CD8-positive, alpha-beta memory T cell (primary cell): ENCODE measurements around the gene ABCC4. TPM values are rescaled to one million over a fixed set of nuclear protein-coding genes. Genes with fewer than 3 reads are reported as not detected.

ENCODE experiments used
- CTCF ChIA-PET: fragments of 350-600 bp; sonication (Branson Sonifier 250); formaldehyde crosslinking; loops from one replicate; lab custom pipeline; 2021; ENCODE audit warnings: antibody characterized with exemption; lab: Charles Lee
- POLR2A ChIA-PET: fragments of 350-600 bp; sonication (Branson Sonifier 250); formaldehyde crosslinking; loops from one replicate; lab custom pipeline; 2021; ENCODE audit warnings: antibody characterized with exemption; lab: Charles Lee
- DNase-seq, 5 donors: peaks; one replicate each; pipeline versions ENCODE4 v3.0.0 to v3.0.0-alpha.2; 2020 to 2022; ENCODE audit warnings: mixed read lengths in 1 of 5
- H3K27ac ChIP-seq: one replicate; pipeline ENCODE4 v1.7.0; 2013; ENCODE audit warnings: low read depth, mild to moderate bottlenecking, low read length, moderate library complexity
- H3K27me3 ChIP-seq: 2 replicates; pipeline ENCODE4 v1.7.0; 2013; ENCODE audit warnings: low read length, mild to moderate bottlenecking; ENCODE audit not compliant: insufficient read depth, poor library complexity, severe bottlenecking
- H3K36me3 ChIP-seq: 2 replicates; pipeline ENCODE4 v1.7.0; 2013; ENCODE audit warnings: mild to moderate bottlenecking, low read length, moderate library complexity; ENCODE audit not compliant: insufficient read depth
- H3K4me1 ChIP-seq: 2 replicates; pipeline ENCODE4 v1.7.0; 2013; ENCODE audit warnings: mild to moderate bottlenecking, low read length, moderate library complexity; ENCODE audit not compliant: insufficient read depth
- H3K4me3 ChIP-seq: 2 replicates; pipeline ENCODE4 v1.7.0; 2013; ENCODE audit warnings: mild to moderate bottlenecking, low read length
- H3K9me3 ChIP-seq: 2 replicates; pipeline ENCODE4 v1.7.0; 2013; ENCODE audit warnings: mild to moderate bottlenecking, low read length
- H3K27ac Mint-ChIP-seq, 8 donors: one replicate each; pipeline ENCODE4 v1.8.0; 2020 to 2021; ENCODE audit warnings: mixed read lengths in 8 of 8, mild to moderate bottlenecking in 6 of 8, inconsistent platforms in 3 of 8, moderate library complexity in 3 of 8
- H3K27me3 Mint-ChIP-seq, 2 donors: one replicate each; pipeline ENCODE4 v1.8.0; 2020 to 2021; ENCODE audit warnings: mixed read lengths in 2 of 2, mild to moderate bottlenecking in 1 of 2, moderate library complexity in 1 of 2
- H3K36me3 Mint-ChIP-seq, 3 donors: one replicate each; pipeline ENCODE4 v1.8.0; 2020 to 2021; ENCODE audit warnings: mixed read lengths in 3 of 3, inconsistent platforms in 1 of 3, mild to moderate bottlenecking in 1 of 3
- H3K4me1 Mint-ChIP-seq, 3 donors: one replicate each; pipeline ENCODE4 v1.8.0; 2020 to 2021; ENCODE audit warnings: mixed read lengths in 3 of 3, inconsistent platforms in 1 of 3, mild to moderate bottlenecking in 1 of 3
- H3K4me3 Mint-ChIP-seq, 7 donors: one replicate each; pipeline ENCODE4 v1.8.0; 2020 to 2021; ENCODE audit warnings: mixed read lengths in 7 of 7, mild to moderate bottlenecking in 6 of 7, moderate library complexity in 4 of 7, inconsistent platforms in 2 of 7
- H3K9me3 Mint-ChIP-seq, 5 donors: one replicate each; pipeline ENCODE4 v1.8.0; 2020 to 2022; ENCODE audit warnings: mixed read lengths in 5 of 5, mild to moderate bottlenecking in 3 of 5, moderate library complexity in 2 of 5, inconsistent platforms in 1 of 5
- polyA plus RNA-seq: library from polyadenylated mRNA; unstranded; fragments of 300-500 nt; fragmentation: Illumina TruSeq; gene quantifications from one replicate; pipeline ENCODE4 v1.2.3, GENCODE V29; 2021
- total RNA-seq, 2 experiments: library from RNA; stranded (reverse); gene quantifications; one replicate each; pipeline ENCODE4 v1.2.3, GENCODE V29; 2021

Gene ABCC4
- total and polyA plus RNA-seq, 3 experiments from 2014 or later, result 3.0 to 12.5 (median 11.2) TPM

GRCh38 chr13:94987869-94988268 lies 313.4 kb downstream of the ABCC4 start:
- Mint-ChIP-seq H3K27ac (no peak overlapping the region), H3K36me3 (no peaks in the 10 kb centered on the region), H3K9me3 (no peaks in the 10 kb centered on the region), H3K27me3 (peaks cover 7 to 12% of the 10 kb centered on the region in 2 donors), H3K4me1 (no peaks in the 10 kb centered on the region), H3K4me3 (no peak overlapping the region)
- no peaks in the 10 kb centered on the region for H3K36me3 ChIP-seq
- ChIA-PET CTCF (no interaction called here), POLR2A (no interaction called here)
- H3K27ac ChIP-seq, result no peak overlapping the region
- DNase-seq, result no peak
- no peaks in the 10 kb centered on the region for H3K4me1 ChIP-seq
- no peaks in the 10 kb centered on the region for H3K27me3 ChIP-seq
- no peaks in the 10 kb centered on the region for H3K9me3 ChIP-seq
- no peak overlapping the region for H3K4me3 ChIP-seq

- no peaks in the 10 kb centered on the region for H3K36me3 ChIP-seq
- ChIA-PET CTCF (no interaction called here), POLR2A (no interaction called here)
- H3K27me3 ChIP-seq, result no peaks in the 10 kb centered on the region
- Mint-ChIP-seq H3K4me1 (no peaks in the 10 kb centered on the region), H3K27ac (no peak overlapping the region), H3K9me3 (no peaks in the 10 kb centered on the region), H3K4me3 (no peak overlapping the region), H3K36me3 (no peaks in the 10 kb centered on the region), H3K27me3 (peaks cover 7 to 12% of the 10 kb centered on the region in 2 donors)
- DNase-seq, result no peak
- H3K9me3 ChIP-seq, result no peaks in the 10 kb centered on the region
- H3K4me1 ChIP-seq, result no peaks in the 10 kb centered on the region
- H3K4me3 ChIP-seq, result no peak overlapping the region
- H3K27ac ChIP-seq, result no peak overlapping the region
These were observed 314.2 kb downstream of the ABCC4 start for GRCh38 chr13:94987081-94987480.

- no peak overlapping the region for H3K27ac ChIP-seq
- DNase-seq, result no peak
- peaks cover 6 to 13% of the 10 kb centered on the region in 2 donors for H3K27me3 Mint-ChIP-seq
- no peaks in the 10 kb centered on the region for H3K36me3 Mint-ChIP-seq
- no peaks in the 10 kb centered on the region for H3K9me3 Mint-ChIP-seq
- H3K27ac Mint-ChIP-seq, result no peak overlapping the region
- ChIA-PET CTCF (no interaction called here), POLR2A (no interaction called here)
- no peak overlapping the region for H3K4me3 Mint-ChIP-seq
- no peaks in the 10 kb centered on the region for H3K27me3 ChIP-seq
- H3K36me3 ChIP-seq, result no peaks in the 10 kb centered on the region
- no peaks in the 10 kb centered on the region for H3K4me1 Mint-ChIP-seq
- no peaks in the 10 kb centered on the region for H3K4me1 ChIP-seq
- H3K4me3 ChIP-seq, result no peak overlapping the region
- no peaks in the 10 kb centered on the region for H3K9me3 ChIP-seq
These were observed 316.3 kb downstream of the ABCC4 start for GRCh38 chr13:94984958-94985357.

DNA sequence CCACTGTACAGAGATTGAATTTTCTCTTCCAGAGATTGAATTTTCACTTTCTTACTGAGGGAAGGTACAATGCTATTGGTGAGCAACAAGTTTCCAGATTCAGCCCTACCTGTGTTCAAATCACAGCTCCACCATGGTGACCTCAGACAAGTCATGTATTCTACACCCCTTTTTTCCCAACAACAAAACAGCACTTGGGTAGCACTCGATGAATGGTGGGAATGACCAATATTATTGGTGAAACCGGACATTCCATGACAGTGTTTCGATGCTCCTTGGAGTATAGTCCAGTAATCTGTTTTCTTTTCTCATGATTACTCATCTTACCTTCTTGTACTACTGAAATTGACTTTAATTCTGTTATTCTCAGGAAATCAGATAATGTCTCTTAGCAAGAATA lies 322.7 kb downstream of the ABCC4 start:
- ChIA-PET CTCF (no interaction called here), POLR2A (no interaction called here)
- no peaks in the 10 kb centered on the region for H3K36me3 Mint-ChIP-seq
- Histone ChIP-seq H3K27me3 (no peaks in the 10 kb centered on the region), H3K4me3 (no peak overlapping the region), H3K27ac (no peak overlapping the region), H3K36me3 (no peaks in the 10 kb centered on the region), H3K9me3 (no peaks in the 10 kb centered on the region), H3K4me1 (no peaks in the 10 kb centered on the region)
- no peak overlapping the region for H3K4me3 Mint-ChIP-seq
- H3K4me1 Mint-ChIP-seq, result no peaks in the 10 kb centered on the region
- peaks cover 1 to 13% of the 10 kb centered on the region in 2 donors for H3K27me3 Mint-ChIP-seq
- peaks cover 0 to 2% (median 0%) of the 10 kb centered on the region in 5 donors for H3K9me3 Mint-ChIP-seq
- DNase-seq, result no peak
- H3K27ac Mint-ChIP-seq, result no peak overlapping the region

DNA sequence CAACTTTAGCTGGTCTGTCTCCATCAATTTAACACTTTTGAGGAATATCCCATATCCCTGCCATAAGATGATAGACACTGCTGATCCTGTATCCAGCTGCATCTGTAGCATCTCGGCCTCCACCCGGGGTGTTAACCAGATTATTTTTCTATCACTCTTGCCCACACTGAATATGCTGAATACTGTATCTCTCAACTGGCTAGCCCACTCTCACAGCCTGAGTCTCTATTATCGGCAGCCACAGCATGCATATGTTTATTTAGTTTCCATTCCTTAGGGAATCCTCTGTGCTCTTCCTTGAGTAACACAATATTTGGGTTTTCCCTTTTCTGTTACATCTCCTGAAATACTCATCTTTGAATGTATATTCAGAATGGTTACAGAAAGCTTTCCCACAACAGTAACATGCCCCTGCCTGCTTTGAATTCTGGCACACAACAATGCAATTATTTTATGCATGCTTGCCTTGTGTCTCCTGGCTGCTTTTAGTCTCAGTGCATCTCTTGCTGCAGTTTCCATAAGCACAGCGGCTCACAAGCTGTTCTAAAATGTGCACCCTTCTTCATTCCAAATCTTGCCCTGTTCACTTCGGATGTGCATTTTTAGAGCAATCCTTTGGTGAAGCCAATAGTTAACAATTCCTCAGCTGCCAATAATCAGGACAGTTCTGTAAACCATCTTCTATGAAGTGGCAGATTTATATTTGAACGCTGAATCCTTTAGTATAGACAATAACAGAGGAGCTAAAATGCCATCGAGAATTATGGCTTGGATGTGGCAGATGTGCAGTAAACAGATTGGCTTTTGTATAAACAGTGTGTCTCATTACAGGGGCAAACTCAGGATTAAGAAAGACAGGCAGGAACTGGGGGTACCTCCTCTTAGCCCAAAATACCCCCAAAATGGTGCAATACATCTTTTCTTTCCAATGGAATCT lies 327.0 kb downstream of the ABCC4 start:
- Mint-ChIP-seq H3K27ac (no peak overlapping the region), H3K4me1 (no peaks in the 10 kb centered on the region), H3K36me3 (no peaks in the 10 kb centered on the region), H3K4me3 (no peak overlapping the region), H3K9me3 (peaks cover 0 to 3% (median 0%) of the 10 kb centered on the region in 5 donors), H3K27me3 (peaks cover 12 to 31% of the 10 kb centered on the region in 2 donors)
- Histone ChIP-seq H3K9me3 (no peaks in the 10 kb centered on the region), H3K4me1 (no peaks in the 10 kb centered on the region), H3K27me3 (no peaks in the 10 kb centered on the region), H3K36me3 (no peaks in the 10 kb centered on the region), H3K27ac (no peak overlapping the region), H3K4me3 (no peak overlapping the region)
- DNase-seq, result no peak
- CTCF ChIA-PET, result no interaction called here
- POLR2A ChIA-PET, result no interaction called here

DNA sequence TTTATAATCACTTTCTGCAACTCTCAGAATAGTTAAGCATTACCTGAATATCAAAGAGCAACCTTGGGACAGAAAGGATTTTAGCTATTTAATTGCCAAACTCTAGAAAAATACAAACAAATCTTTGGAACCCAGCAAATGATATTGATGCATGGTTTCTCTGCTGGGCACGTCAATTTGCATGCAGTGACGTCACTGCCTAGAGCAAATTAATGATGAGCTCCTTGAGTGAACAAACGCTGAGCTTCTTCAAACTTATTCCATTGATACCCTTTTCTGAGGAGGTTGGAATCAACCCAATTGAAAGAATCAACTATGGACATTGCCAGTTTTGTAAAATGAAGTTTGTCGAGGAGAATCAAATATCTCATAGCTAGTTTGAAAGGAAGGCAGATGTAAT lies 329.0 kb downstream of the ABCC4 start:
- H3K36me3 Mint-ChIP-seq, result no peaks in the 10 kb centered on the region
- peaks cover 0 to 3% (median 0%) of the 10 kb centered on the region in 5 donors for H3K9me3 Mint-ChIP-seq
- no peak for DNase-seq
- Histone ChIP-seq H3K27ac (no peak overlapping the region), H3K9me3 (no peaks in the 10 kb centered on the region), H3K36me3 (no peaks in the 10 kb centered on the region), H3K4me1 (no peaks in the 10 kb centered on the region), H3K27me3 (no peaks in the 10 kb centered on the region), H3K4me3 (no peak overlapping the region)
- peaks cover 4 to 8% (median 4%) of the 10 kb centered on the region in 3 donors for H3K4me1 Mint-ChIP-seq
- ChIA-PET CTCF (no interaction called here), POLR2A (no interaction called here)
- H3K27me3 Mint-ChIP-seq, result peaks cover 21 to 38% of the 10 kb centered on the region in 2 donors
- H3K4me3 Mint-ChIP-seq, result no peak overlapping the region
- H3K27ac Mint-ChIP-seq, result no peak overlapping the region
